Fibroblast of lung (primary cell): ENCODE measurements around the gene ADAP1.

Experiments
- CTCF ChIP-seq, 2 donors: IDR thresholded peaks in 1 of 2; conservative IDR thresholded peaks in 1 of 2; 1 replicate in 1 of 2; 2 replicates in 1 of 2; pipeline ENCODE4 v1.5.1; 2011 to 2012; ENCODE audit warnings: low read length in 2 of 2, control low read depth in 1 of 2, inconsistent platforms in 1 of 2, low read depth in 1 of 2, mild to moderate bottlenecking in 1 of 2
- EZH2 ChIP-seq: IDR thresholded peaks from 2 replicates; pipeline ENCODE4 v1.5.1; 2012; ENCODE audit warnings: low read length, control low read depth, mild to moderate bottlenecking; ENCODE audit errors: missing control alignments

DNA sequence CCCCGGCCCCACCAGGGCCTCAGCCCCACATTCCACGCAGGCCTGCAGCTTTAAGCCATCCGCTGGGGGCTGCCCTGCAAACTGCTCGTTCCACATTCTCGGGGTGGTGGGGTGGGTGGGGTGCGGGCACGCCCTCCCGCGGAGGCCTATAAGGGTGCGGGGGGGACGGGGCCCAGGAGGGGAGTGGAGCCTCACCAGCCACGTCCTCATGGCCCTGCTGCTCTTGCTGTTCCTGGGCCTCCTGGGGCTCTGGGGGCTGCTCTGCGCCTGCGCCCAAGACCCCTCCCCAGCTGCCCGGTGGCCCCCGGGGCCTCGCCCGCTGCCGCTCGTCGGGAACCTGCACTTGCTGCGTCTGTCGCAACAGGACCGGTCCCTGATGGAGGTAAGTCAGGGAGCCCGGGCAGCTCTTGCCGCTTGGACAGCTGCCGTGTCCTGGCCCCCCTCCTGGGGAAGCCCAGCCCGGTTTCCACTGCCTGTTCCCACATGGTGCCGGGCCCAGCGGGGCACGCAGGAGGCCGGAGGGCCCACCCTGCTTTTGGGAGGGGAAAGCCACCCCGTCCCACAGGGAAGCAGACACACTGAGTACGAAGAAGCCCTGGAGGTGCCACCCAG lies 28.6 kb upstream of the ADAP1 start, which contains the start of gene CYP2W1:
- TF ChIP-seq EZH2 (no peak), CTCF (conservative IDR thresholded peaks at IDR 0.05 in 1 of 2, IDR thresholded peaks at IDR 0.05 in 1 of 2; ENCODE audit: low read depth in 1 of 2, low read length in 2 of 2) (no peak)
